Stomach (tissue), 9 donors: Measurements from ENCODE around the gene MSANTD2. TPM values are rescaled to one million over a fixed set of nuclear protein-coding genes. Genes with fewer than 3 reads are reported as not detected.

ENCODE experiments used
- DNase-seq, 2 donors: peaks; one replicate each; pipeline versions ENCODE4 v3.0.0 to v3.0.0-alpha.2; 2013 to 2019
- H3K27ac ChIP-seq, 5 donors: fragments of 200-600 bp in 4 of 5; sonication (generic) in 4 of 5; one replicate each; pipeline ENCODE4 v1.5.1; 2013 to 2019; ENCODE audit warnings: mild to moderate bottlenecking in 1 of 5, moderate library complexity in 1 of 5
- H3K27me3 ChIP-seq, 3 donors: fragments of 200-600 bp; sonication (generic); one replicate each; pipeline ENCODE4 v1.5.1; 2017 to 2019; ENCODE audit warnings: mixed run types in 1 of 3
- H3K36me3 ChIP-seq, 4 donors: fragments of 200-600 bp; sonication (generic); 1 replicate in 3 of 4; 2 replicates in 1 of 4; pipeline ENCODE4 v1.5.1; 2016 to 2019
- H3K4me1 ChIP-seq, 4 donors: fragments of 200-600 bp; sonication (generic); one replicate each; pipeline ENCODE4 v1.5.1; 2016 to 2019
- H3K4me3 ChIP-seq, 4 donors: fragments of 200-600 bp; sonication (generic) in 3 of 4; one replicate each; pipeline ENCODE4 v1.5.1; 2016 to 2019; ENCODE audit warnings: mild to moderate bottlenecking in 1 of 4
- H3K9me3 ChIP-seq, 4 donors: fragments of 200-600 bp; sonication (generic); one replicate each; pipeline ENCODE4 v1.5.1; 2016 to 2019
- EP300 ChIP-seq: sonication (generic); formaldehyde crosslinking; IDR thresholded peaks from one replicate; pipeline ENCODE4 v1.6.1; 2017; ENCODE audit warnings: antibody characterized with exemption
- POLR2A ChIP-seq, 4 donors: fragments of 450-650 bp; IDR thresholded peaks; one replicate each; pipeline ENCODE4 v1.6.1; 2016; ENCODE audit warnings: antibody characterized with exemption in 4 of 4, control low read depth in 2 of 4, mild to moderate bottlenecking in 1 of 4, moderate library complexity in 1 of 4
- POLR2AphosphoS5 ChIP-seq, 3 donors: sonication (generic); formaldehyde crosslinking; IDR thresholded peaks; one replicate each; pipeline ENCODE4 v1.6.1; 2016; ENCODE audit warnings: antibody characterized with exemption in 3 of 3
- WGBS, 5 donors: extraction: QIAGEN DNeasy Blood & Tissue Kit in 3 of 5; methylation state at CpG; one replicate each; pipeline versions ENCODE4 v1.1.5 to v1.1.7; 2013 to 2018; 5-methylcytosine and 5-hydroxymethylcytosine counted together
- intact Hi-C: fragments of 100-400 bp; cut with DNase I; formaldehyde crosslinking; loops from one replicate; pipeline ENCODE4 v1.15.1; 2023; ENCODE audit warnings: low total_unique reads
- polyA plus RNA-seq, 3 donors: library from polyadenylated mRNA; stranded (reverse); fragments of 200-250 nt; gene quantifications; one replicate each; pipeline ENCODE4 v1.2.3, GENCODE V29; 2013
- total RNA-seq, 5 donors: library from RNA; depleted of rRNA; stranded (reverse); fragments of >200 nt; gene quantifications; one replicate each; pipeline versions ENCODE4 v1.1.0 to v1.2.3, GENCODE V29; 2014 to 2016
- TF ChIP-seq, protein P1 (sequence below), 7 experiments: fragments of 450-650 bp in 4 of 7; fragments of 200-600 bp in 3 of 7; sonication (generic) in 3 of 7; IDR thresholded peaks; one replicate each; pipeline ENCODE4 v1.5.1; 2016 to 2019; ENCODE audit warnings: antibody characterized with exemption in 7 of 7, control low read depth in 2 of 7, mild to moderate bottlenecking in 1 of 7
- donor health status: healthy with polysubstance abuse.
- donor health status: Bipolar disorder and iron deficiency.
- donor health status: healthy.

MSANTD2 gene
- total and polyA plus RNA-seq, 8 donors = 2.8 to 40.2 (median 8.3) TPM

- 26 to 56% (median 39%) methylated on average over 18 to 25 of the region's 25 CpGs for WGBS, 5 donors
- peak in 1 of 2 donors; percentile 42 for DNase-seq
- peaks cover 4 to 74% (median 42%) of the 10 kb centered on the region in 3 donors for H3K27me3 ChIP-seq
- H3K36me3 ChIP-seq = peaks cover 0 to 10% (median 0%) of the 10 kb centered on the region in 4 donors
- no peak for TF ChIP-seq EP300
- TF ChIP-seq POLR2A (IDR thresholded peaks at IDR 0.05) = no peak
- no peak for TF ChIP-seq POLR2AphosphoS5 (IDR thresholded peaks at IDR 0.05)
- TF ChIP-seq, protein P1, sequence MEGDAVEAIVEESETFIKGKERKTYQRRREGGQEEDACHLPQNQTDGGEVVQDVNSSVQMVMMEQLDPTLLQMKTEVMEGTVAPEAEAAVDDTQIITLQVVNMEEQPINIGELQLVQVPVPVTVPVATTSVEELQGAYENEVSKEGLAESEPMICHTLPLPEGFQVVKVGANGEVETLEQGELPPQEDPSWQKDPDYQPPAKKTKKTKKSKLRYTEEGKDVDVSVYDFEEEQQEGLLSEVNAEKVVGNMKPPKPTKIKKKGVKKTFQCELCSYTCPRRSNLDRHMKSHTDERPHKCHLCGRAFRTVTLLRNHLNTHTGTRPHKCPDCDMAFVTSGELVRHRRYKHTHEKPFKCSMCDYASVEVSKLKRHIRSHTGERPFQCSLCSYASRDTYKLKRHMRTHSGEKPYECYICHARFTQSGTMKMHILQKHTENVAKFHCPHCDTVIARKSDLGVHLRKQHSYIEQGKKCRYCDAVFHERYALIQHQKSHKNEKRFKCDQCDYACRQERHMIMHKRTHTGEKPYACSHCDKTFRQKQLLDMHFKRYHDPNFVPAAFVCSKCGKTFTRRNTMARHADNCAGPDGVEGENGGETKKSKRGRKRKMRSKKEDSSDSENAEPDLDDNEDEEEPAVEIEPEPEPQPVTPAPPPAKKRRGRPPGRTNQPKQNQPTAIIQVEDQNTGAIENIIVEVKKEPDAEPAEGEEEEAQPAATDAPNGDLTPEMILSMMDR (IDR thresholded peaks at IDR 0.05) = no peak
- H3K4me3 ChIP-seq = peak overlapping the region; percentile 40 to 78 (median 57)
- peaks cover 42 to 63% (median 62%) of the 10 kb centered on the region in 4 donors for H3K4me1 ChIP-seq
- intact Hi-C loops = loop anchor here (5.0 kb wide), 1 partner anchor 88 kb away; the partner anchor contains the start of genes SIAE and SPA17
- no peaks in the 10 kb centered on the region for H3K9me3 ChIP-seq
- H3K27ac ChIP-seq = peak overlapping the region; percentile 39 to 83 (median 79)
Observed at GRCh38 chr11:124760205-124760652, 40.0 kb downstream of the MSANTD2 start.

DNA sequence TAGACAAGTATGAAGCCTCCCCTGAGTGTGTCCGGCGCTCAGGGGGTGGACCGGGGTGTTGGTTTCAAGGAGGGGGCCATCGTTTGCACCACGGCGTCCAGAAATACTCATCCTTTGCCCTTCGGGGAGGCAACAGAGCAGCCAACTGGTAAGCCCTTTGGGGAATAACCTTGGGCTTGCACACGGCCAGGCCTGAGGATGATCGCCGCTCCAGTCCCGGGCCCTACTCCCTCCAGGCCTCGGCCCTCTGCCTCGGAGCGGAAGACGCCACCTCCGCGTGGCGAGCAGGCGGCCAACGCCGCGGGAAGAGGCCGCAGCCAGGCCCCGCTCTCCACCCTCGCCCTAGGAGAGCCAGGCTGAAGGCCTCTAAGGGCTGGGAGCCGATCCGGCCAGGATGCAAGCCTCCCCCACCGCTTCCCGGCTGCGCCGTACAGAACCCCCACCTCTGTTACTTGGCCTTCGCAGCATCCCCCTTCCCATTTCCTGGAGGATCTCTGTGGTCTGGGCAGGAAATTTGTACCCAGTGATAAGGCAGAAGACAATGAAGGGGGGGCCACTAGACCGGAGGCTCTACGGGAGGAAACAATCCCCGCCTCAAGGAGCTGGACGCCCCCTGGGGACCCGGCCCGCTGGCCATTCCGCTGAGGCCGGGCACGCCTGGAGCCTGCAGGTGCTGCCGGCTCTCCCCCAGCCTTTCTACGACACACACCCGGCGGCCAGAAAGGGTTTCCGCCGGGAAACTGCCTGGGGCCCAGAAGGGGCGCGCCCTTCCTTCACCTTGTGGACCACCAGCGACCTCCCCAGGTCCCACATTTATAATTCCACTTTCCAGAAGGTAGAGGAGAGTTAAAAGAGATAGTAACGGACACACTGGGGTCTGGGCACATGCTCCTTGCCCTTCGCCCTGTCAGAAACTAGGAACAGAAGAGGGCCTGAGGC is 40.7 kb downstream of the MSANTD2 start:
- Histone ChIP-seq H3K36me3 (peaks cover 0 to 4% (median 0%) of the 10 kb centered on the region in 4 donors), H3K4me1 (peaks cover 42 to 63% (median 62%) of the 10 kb centered on the region in 4 donors), H3K9me3 (no peaks in the 10 kb centered on the region), H3K27ac (peak overlapping the region; percentile 56 to 83 (median 79)), H3K27me3 (peaks cover 4 to 74% (median 42%) of the 10 kb centered on the region in 3 donors), H3K4me3 (peak overlapping the region; percentile 40 to 78 (median 57))
- peak in 1 of 2 donors; percentile 62 for DNase-seq
- TF ChIP-seq, protein P1 (IDR thresholded peaks at IDR 0.05) = no peak
- no peak for TF ChIP-seq EP300
- no peak for TF ChIP-seq POLR2AphosphoS5 (IDR thresholded peaks at IDR 0.05)
- no peak for TF ChIP-seq POLR2A (IDR thresholded peaks at IDR 0.05)
- intact Hi-C loops = loop anchor here (5.0 kb wide), 1 partner anchor 87 kb away; the partner anchor contains the start of genes SIAE and SPA17
- 36 to 51% (median 48%) methylated on average over 50 to 52 of the region's 52 CpGs for WGBS, 5 donors

DNA sequence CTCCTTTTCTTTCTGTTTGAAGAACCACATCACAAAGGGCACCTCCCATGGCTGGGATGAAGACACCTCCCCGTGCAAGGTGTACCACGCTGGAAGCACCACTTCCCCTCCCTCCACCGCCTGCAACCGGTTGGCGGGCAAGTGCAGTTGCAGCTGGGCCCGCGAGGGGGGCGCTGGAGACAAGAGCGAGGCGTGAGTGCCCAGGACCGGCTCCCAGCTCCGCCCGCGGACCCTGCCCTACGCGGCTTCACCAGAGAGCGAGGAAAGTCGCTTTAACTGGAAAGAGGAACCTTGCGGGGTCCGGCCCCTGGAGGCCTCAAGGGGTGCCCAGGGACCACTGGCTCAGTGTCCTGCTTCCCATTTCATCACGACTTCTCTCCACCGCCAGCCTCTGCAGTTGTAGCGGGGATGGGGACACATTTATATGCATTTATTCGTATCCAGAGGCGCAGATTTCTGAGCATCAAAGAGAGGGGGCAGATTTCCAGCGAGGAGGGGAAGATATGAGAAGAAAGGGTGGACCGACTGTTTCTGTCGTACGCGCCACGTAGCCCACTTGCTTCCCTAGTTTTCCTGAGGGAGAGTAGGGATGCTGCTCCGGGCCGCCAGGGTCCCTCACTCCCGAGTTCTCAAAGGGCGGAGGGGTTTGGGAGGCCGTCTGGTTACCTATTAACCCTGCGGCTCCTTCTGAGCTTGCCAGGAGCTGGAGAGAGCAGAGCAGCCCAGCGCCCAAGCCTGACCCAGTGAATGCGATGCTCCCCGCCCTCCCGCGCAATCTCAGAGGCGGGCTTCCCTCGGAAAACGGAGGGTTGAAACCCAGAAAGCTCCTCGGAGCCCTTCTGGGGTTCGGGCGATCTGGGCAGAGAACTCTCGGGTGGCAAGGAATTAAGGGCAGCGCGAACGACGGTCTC is 41.6 kb downstream of the MSANTD2 start:
- peak; percentile 88 to 95 for DNase-seq
- peaks cover 4 to 83% (median 42%) of the 10 kb centered on the region in 3 donors for H3K27me3 ChIP-seq
- no peaks in the 10 kb centered on the region for H3K36me3 ChIP-seq
- H3K27ac ChIP-seq = peak overlapping the region; percentile 56 to 83 (median 79)
- TF ChIP-seq, protein P1 (IDR thresholded peaks at IDR 0.05) = peak in 6 of 7 experiments; percentile 8 to 79 (median 69)
- no peak for TF ChIP-seq EP300
- TF ChIP-seq POLR2AphosphoS5 (IDR thresholded peaks at IDR 0.05) = peak in 2 of 3 donors; percentile 35 to 68
- 3 to 11% (median 4%) methylated on average over 47 to 53 of the region's 53 CpGs for WGBS, 5 donors
- H3K4me1 ChIP-seq = peaks cover 41 to 64% (median 59%) of the 10 kb centered on the region in 4 donors
- intact Hi-C loops = no loop called here
- H3K4me3 ChIP-seq = peak overlapping the region; percentile 39 to 78 (median 48)
- H3K9me3 ChIP-seq = no peaks in the 10 kb centered on the region
